Midbrain (tissue), 1 donor: ENCODE data around the gene PEAK1.
"Not testable (repeated sequence)": the region's sequence is repeated elsewhere in the genome, so short reads cannot be mapped to it uniquely, and the experiment has no call there.

Experiments
- DNase-seq: peaks from one replicate; lab custom pipeline; 2025; lab: John Stamatoyannopoulos, UW

The PEAK1 gene

DNA sequence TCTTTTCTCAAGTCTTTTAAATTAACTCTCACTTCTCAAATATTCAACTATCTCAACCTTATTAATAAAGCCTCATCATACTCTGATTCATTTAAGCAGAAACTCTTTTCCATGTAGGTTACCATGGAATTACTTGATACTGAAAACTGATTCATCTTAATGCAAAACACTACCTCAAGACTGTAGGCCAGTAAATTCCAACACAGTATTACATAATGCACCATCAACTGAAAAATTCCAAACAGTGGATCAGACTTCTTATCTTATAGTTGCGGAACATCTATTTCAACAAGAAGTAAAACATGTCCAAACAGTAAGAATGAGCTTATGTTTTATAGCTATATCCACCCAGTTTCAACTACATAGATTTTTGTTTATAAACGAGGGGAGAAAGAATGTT lies 124.5 kb downstream of the PEAK1 start:
- DNase-seq = no peak

DNA sequence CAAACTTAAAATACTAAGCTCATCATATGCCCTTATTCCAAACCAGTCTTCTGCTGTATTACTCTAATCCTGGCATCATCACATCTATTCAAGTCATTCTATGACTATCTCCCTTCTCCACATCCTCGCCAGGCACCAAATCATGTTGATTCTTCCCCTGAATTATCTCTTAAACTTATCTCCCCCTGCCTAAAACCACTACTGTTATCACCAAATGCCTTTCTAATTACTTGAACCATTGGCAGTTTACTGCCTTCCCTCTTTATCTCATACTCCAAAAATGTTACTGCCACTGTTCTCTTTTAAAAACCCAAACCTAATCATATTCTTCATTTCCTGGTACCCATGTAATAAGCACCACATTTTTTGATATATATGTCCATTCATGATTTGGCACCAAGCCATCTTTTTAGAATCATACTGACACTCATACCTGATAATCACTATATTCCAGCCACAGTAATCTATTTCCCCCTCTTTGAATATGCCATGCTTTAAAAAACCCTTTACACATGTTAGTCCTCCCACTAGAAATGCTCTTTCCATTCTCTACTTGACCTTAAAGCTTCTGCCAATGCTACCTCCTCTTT lies 126.8 kb downstream of the PEAK1 start:
- no peak for DNase-seq

DNA sequence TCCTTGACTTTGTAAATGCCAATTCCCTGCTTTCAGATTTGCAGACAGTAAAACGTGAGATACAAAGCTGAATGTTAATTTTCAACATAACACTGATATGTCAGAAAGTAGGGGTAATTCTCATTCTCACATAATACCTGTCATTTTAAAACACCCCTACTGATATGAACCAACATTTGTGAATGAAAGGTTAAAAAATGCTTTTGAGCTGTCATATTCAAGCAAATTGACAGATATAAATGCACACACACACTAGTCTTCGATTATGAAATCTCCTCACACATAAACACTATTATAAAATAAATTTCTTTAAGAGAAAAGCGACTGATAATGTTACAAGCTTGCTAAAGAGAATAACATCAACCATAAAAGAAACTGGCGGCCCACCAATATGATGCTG lies 128.8 kb downstream of the PEAK1 start:
- no peak for DNase-seq

DNA sequence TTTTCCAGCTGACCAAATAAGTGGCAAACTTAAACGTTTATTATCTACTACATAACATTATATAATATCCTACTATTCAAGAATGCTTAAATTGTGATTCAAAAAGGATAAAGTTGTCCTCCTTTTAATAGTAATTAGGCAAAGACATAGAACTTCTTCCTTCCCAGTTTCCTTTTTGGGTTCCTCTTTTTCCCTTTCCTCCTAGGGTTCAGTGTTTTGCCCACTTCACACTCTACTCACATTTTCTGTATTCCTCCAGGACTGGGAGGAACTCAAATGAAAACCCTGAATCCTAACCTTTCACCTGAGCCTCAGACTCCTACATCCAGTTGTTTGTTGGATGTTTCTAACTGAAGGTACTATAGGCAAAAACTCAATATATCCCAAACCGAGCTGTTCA lies 132.5 kb downstream of the PEAK1 start:
- DNase-seq = no peak

DNA sequence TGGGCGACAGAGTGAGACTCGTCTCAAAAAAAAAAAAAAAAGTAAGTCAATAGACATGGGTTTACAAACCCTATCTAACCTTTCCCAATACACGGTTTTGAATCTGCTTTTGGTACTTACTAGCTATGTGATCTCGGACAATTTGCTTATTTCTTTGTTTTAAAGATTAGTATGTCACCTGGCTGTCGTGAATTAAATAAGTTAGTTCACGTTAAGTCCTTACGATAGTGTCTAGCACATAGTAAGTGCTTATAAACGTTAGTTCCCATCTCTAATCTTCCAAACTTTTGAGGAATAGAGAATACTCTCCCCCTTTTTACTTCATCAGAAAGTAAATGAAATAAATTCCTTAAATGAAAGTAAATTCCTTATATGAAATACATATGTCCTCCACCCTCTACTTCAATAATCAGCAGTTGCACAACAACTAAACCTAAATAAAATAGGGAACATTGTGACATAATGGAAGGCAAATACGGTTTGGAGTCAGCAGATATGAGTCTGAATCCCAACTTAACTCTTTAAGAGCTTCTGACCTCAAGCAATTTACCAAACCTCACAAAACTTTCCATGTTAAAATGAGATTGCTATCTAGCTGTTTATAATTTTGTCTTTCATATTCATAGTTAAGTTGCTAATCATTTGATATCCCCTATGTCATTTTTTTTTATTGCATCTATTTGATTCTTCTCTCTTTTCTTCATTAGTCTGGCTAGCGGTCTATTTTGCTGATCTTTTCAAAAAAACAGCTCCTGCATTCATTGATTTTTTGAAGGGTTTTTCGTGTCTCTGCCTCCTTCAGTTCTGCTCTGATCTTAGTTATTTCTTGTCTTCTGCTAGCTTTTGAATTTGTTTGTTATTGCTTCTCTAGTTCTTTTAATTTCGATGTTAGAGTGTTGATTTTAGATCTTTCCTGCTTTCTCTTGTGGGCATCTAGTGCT lies 134.6 kb downstream of the PEAK1 start:
- no peak for DNase-seq

DNA sequence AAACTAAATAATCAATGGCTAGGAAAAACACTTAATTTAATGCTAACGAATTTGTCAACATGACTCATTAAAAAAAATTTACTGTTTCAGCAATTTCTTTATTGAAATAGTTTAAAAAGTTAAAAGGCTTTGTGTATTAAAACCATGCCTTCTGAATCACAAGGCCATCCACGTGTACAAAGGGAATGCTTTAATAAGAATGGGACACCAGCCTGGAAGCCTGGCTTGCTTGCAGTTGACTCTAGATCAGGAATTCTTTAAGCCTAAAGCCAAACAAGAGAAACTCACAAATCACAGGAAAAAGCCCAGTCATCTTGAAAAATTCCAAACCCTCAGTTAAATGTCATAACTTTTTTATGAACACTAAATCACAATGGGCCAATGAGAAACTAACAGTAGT lies 137.6 kb downstream of the PEAK1 start:
- no peak for DNase-seq

DNA sequence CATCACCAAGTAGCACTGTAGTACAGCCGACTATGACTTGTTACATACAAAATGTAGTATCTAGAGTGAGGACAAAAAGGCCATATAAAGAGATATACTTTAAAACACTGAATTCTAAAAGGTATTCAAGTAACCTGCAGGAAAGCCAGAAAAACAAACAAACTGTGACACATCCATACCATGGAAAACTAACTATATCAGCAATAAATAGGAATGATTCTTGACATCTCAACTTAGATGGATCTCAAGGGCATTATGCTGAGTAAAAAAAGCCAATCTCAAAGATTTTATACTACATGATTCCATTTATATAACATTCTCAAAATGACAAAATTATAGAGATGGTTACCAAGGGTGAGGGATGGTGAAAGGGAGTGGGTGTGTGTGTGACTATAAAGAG lies 143.0 kb downstream of the PEAK1 start:
- DNase-seq = no peak

DNA sequence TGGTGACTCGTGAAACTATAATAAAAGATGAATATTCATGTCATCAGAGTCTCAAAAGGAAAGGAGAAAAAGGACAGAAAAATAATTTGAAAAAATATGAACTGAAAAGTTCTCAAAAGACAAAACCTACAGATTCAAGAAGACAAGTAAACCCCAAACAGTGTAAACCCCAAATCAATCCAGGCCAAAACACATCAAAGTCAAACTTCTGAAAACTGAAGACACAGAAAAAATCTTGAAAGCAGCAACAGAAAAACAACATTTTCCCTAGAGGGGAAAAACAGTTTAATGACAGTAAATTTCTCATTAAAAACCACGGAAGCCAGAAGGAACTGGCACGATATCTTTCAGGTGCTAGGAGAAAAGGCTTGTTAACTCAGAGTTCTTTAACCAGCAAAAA lies 143.8 kb downstream of the PEAK1 start:
- DNase-seq = no peak

DNA sequence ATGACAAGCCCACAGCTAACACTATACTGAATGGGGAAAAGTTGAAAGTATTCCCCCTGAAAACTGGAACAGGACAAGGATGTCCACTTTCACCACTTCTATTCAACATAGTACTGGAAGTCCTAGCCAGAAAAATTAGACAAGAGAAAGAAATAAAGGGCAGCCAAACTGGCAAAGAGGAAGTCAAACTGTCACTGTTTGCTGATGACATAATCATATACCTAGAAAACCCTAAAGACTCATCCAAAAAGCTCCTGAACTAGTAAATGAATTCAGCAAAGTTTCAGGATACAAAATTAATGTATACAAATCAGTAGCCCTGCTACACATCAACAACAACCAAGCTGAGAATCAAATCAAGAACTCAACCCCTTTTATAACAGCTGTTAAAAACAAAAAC lies 146.8 kb downstream of the PEAK1 start:
- DNase-seq = not testable (repeated sequence)

DNA sequence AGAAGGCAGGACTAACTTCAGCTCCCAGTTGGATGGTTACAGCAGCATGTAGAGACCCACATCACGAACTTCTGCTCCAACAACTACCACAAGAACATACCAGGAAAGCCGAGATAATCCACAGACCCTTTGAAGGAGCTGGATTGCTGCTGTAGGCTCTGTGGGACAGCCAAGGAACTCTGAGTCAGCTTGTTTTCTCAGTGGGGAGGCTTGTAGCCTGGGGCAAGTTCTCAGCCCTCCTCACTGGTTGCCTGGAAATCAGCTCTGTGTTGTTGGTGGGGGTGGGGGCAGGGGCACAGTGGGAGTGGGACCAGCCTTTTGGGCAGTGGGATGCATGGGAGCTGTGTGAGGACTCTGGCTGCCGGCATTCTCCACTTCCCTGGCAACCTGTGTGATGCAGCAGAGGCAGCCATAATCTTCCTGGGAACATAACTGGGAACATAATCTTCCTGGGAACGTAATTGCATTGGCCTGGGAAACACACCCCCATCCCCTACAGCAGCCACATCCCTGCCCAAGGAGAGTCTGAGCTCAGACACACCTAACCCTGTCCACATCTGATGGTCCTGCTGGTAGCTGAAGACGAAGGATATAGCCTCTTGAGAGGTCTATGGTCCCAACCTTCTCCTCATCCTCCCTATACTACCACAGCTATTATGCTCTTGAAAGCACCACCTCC lies 153.1 kb downstream of the PEAK1 start:
- no peak for DNase-seq

DNA sequence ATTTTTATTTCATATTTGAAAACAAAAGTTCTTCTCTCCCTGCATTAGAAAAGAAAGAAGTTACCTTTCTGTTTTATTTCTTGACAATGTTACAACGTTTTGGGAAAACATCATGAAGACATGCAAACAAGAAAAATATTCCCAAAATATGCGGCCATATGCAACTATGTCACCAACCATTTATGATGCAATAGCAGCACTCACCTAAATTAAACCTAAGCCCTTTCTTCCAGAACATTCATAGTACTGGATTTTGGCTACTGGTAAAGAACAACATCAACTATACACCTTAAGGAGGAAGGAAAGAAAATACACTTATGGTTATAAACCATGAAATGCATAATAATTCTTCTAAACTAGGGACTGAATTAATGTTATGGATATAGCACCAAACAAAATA lies 164.5 kb downstream of the PEAK1 start:
- DNase-seq = no peak

DNA sequence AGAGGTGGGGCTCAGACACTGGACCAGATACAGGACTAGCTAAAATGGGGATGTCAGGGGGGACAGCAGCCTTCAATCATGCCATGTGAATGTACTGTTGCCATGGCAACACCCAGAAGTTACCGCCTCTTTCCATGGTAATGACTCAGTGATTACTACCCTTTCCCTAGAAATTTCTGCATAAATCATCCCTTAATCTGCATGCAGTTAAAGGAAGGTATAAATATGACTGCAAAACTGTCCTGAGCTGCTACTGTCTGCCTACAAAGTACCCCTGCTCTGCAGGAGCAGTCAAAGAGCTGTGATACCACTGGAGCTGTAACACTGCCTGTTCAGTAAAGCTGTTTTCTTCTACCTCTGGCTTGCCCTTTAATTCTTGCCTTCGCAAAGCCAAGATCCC lies 168.2 kb downstream of the PEAK1 start:
- no peak for DNase-seq

DNA sequence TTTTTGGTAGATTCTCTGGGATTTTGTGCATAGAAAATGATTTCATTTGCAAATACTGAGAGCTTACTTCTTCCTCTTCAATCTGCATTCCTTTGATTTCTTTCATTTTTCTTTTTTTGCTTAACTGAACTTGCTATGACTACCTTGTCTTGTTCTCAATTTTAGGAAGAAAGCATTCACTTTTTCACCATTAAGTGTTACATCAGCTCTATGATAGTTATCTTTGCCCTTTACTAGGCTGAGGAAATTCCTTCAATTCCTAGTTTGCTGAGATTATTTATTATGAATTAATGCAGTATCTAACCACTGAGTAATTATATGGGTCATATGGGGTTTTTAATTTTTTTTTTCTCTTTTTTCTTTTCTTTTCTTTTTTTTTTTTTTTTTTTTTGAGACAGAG lies 172.8 kb downstream of the PEAK1 start:
- no peak for DNase-seq

DNA sequence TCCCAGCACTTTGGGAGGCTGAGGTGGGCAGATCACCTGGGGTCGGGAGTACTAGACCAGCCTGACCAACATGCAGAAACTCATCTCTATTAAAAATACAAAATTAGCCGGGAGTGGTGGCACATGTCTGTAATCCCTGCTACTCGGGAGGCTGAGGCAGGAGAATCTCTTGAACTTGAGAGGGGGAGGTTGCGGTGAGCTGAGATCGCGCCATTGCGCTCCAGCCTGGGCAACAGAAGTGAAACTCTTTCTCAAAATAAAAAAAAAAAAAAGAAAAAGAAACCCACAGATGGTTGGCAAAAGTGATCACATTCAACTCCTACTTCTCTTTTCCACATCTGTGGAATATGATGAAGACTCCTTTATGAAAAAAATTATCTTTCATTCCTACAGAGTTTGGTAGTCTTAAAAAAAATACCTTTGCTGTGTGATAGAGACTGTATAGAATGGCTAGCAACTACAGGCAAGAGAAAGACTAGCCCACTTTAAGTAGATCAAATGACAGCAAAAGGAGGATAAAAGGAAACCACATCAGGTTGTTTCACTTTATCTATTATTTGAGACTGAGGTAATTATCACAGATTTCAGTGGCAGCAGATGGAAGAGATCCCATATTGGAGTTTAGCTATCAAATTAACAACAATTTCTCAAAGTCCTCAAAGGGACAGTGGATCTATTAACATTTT lies 176.0 kb downstream of the PEAK1 start:
- DNase-seq = no peak

DNA sequence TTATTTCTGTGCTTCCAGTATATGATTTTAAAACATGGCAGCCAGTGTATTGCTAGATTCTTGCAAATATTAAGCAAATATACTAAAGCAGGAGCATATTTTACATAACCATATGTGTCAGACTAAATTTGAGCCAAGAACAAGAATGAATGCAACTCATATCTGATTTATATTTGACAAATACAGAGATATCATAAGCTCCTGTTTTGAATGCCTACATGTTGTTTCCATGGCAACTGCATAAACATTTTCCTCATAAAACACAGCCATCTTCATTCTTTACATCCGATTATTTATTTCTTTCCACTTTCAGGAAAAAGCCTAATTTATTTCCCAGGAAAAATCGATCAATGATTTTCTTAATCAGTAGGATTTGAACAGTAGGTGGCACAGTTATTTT lies 176.8 kb downstream of the PEAK1 start:
- DNase-seq = no peak

DNA sequence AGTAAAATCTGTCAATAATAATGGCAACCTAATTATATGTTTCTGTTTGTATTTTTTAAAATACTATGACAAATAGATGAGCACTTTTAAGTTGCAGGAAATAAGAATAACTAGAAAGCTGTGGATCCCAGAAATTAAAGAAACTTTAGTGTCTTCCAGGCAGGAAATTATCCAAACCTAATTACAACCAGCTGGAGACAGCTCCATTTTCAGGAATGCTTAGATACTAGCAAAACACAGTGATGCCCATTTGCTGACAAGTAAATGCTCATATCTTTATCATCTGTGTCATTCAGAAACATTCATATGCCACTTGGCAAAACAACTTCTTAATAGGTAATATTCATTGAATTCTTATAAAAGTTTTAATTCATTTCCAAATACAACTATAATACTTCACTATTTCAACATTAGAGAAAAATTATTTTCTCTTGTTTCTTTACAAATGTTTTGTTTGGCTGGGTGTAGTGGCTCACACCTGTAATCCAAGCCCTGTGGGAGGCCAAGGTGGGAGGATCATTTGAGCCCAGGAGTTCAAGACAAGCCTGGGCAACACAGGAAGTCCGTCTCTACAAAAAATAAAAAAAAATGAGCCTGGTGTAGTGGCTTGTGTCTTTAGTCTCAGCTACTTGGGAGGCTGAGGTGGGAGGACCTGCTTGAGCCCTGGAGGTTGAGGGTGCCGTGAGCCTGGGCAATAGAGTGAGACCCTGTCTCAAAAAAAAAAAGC lies 179.9 kb downstream of the PEAK1 start:
- no peak for DNase-seq

DNA sequence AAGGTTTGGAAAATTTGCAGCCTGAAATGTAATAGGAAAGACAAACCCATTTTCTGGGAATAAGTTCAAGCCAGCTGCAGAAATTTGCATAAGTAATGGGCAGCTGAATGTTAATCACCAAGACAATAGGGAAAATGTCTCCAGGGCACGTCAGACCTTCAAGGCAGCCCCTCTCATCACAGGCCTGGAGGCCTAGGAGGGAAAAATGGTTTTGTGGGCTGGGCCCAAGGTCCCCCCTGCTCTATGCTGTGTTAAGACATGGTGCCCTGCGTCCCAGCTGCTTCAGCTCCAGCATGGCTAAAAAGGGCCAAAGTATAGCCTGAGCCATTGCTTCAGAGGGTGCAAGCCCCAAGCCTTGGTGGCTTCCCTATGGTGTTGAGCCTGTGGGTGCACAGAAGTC lies 184.3 kb downstream of the PEAK1 start:
- DNase-seq = no peak

DNA sequence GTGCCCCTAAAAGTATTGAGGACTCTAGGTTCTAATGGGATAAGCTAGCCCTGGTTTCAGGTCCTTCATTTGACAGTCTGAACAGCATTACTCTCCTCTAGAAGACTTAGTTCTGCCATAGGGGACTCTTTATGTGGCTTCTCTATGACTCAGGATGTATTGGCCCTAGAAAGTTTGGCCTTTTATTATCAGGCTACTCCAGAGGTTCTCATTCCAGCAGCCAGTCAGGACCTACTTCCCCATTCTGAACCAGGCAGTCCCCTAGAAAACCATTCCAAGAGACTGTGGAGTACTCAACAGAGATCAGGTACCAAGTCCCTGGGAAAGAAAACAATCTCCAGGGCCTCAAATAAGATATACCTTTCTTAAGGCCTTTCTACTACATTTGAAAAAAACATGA lies 191.1 kb downstream of the PEAK1 start:
- DNase-seq = no peak

DNA sequence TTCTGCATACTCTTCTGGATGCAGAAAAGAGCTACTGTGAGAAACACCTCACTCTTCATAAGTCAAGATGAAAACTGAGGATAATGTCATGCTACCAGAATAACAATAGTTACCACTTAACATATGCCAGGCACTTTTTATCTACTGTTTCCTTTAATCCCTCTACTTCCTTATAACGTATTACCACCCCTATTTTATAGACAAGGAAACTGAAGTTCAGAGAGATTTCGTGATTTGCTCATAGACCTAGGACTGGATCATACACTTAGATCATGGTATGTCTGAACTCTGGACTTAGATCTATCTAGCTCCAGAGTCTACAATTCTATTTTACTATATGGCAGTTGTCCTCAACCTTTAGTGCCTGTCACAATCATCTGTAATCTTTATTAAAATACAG lies 193.3 kb downstream of the PEAK1 start:
- no peak for DNase-seq

DNA sequence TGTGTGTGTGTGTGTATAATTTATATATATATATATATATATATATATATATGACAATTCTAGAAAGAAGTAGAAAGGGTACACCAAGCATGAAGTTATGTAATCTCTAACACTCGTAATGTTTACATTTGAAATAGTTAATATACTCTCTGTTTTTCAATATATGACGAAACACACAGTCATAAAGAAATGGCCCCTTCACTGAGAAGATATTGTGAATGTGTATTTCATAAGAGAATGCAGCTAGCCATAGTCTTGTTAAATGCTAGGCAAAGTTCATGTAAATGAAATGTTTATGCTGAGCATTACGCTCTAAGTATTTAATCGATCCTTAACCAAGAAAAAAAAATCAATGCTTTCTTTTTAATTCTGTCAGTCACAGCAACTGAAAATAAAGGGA lies 194.3 kb downstream of the PEAK1 start:
- no peak for DNase-seq

DNA sequence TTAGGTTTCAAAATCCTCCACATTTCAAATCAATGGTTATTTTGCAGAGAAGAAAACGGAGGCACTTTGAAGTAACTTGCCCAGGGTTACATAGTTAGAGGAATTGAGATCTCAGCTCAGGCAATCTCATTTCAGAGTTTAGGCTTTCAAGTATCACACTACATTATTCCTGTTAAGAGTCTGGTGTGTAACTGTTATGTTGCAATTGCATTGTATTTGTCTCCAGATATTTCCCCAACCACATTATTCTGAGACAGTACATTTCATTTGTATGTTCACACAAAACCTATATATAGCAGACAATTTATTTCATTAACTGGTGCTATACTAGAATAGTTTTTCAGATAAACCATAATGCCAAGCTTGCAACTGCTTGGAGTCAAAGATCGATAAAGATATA lies 194.8 kb downstream of the PEAK1 start:
- DNase-seq = no peak

DNA sequence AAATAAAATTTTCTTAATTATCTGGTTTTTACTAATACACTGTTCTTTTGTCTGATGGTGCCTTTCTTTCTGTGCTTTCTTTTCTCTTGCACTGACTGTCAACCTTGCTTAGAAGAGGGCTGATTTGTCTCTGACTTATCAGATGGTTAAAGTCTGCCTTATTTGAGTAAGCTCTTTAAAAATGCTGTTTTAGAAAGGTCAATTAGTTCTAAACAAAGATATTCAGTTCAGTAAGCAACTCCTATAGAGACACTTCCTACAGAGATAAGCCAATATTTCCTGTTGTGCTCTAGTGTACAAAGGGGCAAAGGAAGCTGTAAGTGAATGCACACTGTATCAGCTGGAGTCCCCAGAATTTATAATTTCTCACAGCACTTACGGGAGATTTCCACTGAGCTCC lies 195.6 kb downstream of the PEAK1 start:
- no peak for DNase-seq
